ENCODE results near the gene BMS1.

DNA sequence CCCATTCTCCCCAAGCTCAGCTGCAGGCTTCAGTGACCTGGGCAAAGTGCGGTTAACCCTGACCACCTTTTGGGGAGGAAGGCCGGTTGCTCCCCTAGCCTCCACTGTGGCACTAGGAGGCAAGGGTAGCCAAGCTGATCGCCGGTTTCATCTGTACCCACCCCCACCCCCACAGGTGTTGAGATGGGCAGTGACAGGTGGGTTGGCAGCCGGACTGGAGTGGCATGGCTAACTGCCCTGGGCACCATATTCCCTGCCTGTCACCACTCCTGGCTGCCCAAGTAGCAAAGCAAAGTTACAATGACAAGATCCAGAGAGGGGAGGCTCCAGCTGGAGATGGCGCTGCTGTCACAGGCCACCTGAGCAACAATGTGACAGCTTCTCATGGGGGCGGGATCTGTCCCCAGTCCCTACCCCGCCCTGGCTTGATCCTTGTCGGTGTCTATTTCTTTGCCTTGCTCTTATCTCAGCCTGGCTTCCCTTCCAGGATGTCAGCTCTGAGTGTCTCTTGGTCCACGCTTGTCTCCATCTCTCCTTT, 27.0 kb upstream of the BMS1 start:
- TF ChIP-seq, protein P1, sequence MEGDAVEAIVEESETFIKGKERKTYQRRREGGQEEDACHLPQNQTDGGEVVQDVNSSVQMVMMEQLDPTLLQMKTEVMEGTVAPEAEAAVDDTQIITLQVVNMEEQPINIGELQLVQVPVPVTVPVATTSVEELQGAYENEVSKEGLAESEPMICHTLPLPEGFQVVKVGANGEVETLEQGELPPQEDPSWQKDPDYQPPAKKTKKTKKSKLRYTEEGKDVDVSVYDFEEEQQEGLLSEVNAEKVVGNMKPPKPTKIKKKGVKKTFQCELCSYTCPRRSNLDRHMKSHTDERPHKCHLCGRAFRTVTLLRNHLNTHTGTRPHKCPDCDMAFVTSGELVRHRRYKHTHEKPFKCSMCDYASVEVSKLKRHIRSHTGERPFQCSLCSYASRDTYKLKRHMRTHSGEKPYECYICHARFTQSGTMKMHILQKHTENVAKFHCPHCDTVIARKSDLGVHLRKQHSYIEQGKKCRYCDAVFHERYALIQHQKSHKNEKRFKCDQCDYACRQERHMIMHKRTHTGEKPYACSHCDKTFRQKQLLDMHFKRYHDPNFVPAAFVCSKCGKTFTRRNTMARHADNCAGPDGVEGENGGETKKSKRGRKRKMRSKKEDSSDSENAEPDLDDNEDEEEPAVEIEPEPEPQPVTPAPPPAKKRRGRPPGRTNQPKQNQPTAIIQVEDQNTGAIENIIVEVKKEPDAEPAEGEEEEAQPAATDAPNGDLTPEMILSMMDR (IDR thresholded peaks at IDR 0.05; ENCODE audit: insufficient read depth, low read length), result no peak
- TF ChIP-seq, protein P2, sequence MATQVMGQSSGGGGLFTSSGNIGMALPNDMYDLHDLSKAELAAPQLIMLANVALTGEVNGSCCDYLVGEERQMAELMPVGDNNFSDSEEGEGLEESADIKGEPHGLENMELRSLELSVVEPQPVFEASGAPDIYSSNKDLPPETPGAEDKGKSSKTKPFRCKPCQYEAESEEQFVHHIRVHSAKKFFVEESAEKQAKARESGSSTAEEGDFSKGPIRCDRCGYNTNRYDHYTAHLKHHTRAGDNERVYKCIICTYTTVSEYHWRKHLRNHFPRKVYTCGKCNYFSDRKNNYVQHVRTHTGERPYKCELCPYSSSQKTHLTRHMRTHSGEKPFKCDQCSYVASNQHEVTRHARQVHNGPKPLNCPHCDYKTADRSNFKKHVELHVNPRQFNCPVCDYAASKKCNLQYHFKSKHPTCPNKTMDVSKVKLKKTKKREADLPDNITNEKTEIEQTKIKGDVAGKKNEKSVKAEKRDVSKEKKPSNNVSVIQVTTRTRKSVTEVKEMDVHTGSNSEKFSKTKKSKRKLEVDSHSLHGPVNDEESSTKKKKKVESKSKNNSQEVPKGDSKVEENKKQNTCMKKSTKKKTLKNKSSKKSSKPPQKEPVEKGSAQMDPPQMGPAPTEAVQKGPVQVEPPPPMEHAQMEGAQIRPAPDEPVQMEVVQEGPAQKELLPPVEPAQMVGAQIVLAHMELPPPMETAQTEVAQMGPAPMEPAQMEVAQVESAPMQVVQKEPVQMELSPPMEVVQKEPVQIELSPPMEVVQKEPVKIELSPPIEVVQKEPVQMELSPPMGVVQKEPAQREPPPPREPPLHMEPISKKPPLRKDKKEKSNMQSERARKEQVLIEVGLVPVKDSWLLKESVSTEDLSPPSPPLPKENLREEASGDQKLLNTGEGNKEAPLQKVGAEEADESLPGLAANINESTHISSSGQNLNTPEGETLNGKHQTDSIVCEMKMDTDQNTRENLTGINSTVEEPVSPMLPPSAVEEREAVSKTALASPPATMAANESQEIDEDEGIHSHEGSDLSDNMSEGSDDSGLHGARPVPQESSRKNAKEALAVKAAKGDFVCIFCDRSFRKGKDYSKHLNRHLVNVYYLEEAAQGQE (IDR thresholded peaks at IDR 0.05; ENCODE audit: insufficient replicate concordance, low read depth), result no peak
- TF ChIP-seq POLR2AphosphoS5 (IDR thresholded peaks at IDR 0.05; ENCODE audit: low read depth), result no peak
